Endothelial cell (in vitro differentiated cells): ENCODE results near the gene PRPF6. TPM values are rescaled to one million over a fixed set of nuclear protein-coding genes. Genes with fewer than 3 reads are reported as not detected.
A peak's percentile ranks its signal among the peaks of the same experiment; 100 is the strongest.

Source experiments
- DNase-seq: peaks from one replicate; pipeline ENCODE4 v3.0.0; 2021; ENCODE audit warnings: low spot score
- H3K27ac Mint-ChIP-seq: one replicate; pipeline ENCODE4 v1.8.0; 2021; ENCODE audit warnings: mixed read lengths, inconsistent platforms; ENCODE audit not compliant: unreplicated experiment
- H3K27me3 Mint-ChIP-seq: one replicate; pipeline ENCODE4 v1.8.0; 2021; ENCODE audit warnings: mild to moderate bottlenecking, moderate library complexity, mixed read lengths, inconsistent platforms; ENCODE audit not compliant: unreplicated experiment
- H3K36me3 Mint-ChIP-seq: one replicate; pipeline ENCODE4 v1.8.0; 2021; ENCODE audit warnings: mild to moderate bottlenecking, low read depth, mixed read lengths, inconsistent platforms; ENCODE audit not compliant: unreplicated experiment
- H3K4me1 Mint-ChIP-seq: one replicate; pipeline ENCODE4 v1.8.0; 2021; ENCODE audit warnings: mild to moderate bottlenecking, mixed read lengths, inconsistent platforms; ENCODE audit not compliant: unreplicated experiment
- H3K4me3 Mint-ChIP-seq: one replicate; pipeline ENCODE4 v1.8.0; 2021; ENCODE audit warnings: mild to moderate bottlenecking, mixed read lengths, inconsistent platforms; ENCODE audit not compliant: unreplicated experiment
- H3K9me3 Mint-ChIP-seq: one replicate; pipeline ENCODE4 v1.8.0; 2021; ENCODE audit warnings: mixed read lengths, inconsistent platforms; ENCODE audit not compliant: unreplicated experiment
- CTCF ChIP-seq: fragments of 200-600 bp; sonication (generic); IDR thresholded peaks from one replicate; pipeline ENCODE4 v1.5.0; 2021; ENCODE audit warnings: antibody characterized with exemption; ENCODE audit not compliant: unreplicated experiment
- total RNA-seq: library from RNA; stranded (reverse); fragmentation: NEBNext Ultra II Directional; extraction: Animal tissue kit (Norgen Biotek cat#: 25700); gene quantifications from one replicate; pipeline ENCODE4 v1.2.1, GENCODE V29; 2021; ENCODE audit not compliant: unreplicated experiment

PRPF6 gene
- total RNA-seq, 1 donor from 2014 or later: 73.4 TPM

- no peak for DNase-seq
- no peak for TF ChIP-seq CTCF
- peak overlapping the region; percentile 84 for H3K27ac Mint-ChIP-seq
- peaks cover 52% of the 10 kb centered on the region for H3K4me1 Mint-ChIP-seq
- no peak overlapping the region for H3K4me3 Mint-ChIP-seq
- H3K9me3 Mint-ChIP-seq: no peaks in the 10 kb centered on the region
- H3K27me3 Mint-ChIP-seq: peaks cover 15% of the 10 kb centered on the region
- peaks cover 8% of the 10 kb centered on the region for H3K36me3 Mint-ChIP-seq
Observed at GRCh38 chr20:64041781-64042053, 60.8 kb downstream of the PRPF6 start.

GRCh38 chr20:64042054-64042781, 61.3 kb downstream of the PRPF6 start:
- Mint-ChIP-seq H3K9me3 (no peaks in the 10 kb centered on the region), H3K4me1 (peaks cover 57% of the 10 kb centered on the region), H3K4me3 (no peak overlapping the region), H3K27me3 (peaks cover 17% of the 10 kb centered on the region), H3K27ac (peak overlapping the region; percentile 77), H3K36me3 (peaks cover 13% of the 10 kb centered on the region)
- peak; percentile 66 for DNase-seq
- TF ChIP-seq CTCF: no peak

- H3K4me3 Mint-ChIP-seq: peak overlapping the region; percentile 42
- peaks cover 57% of the 10 kb centered on the region for H3K4me1 Mint-ChIP-seq
- no peak for TF ChIP-seq CTCF
- DNase-seq: no peak
- peaks cover 21% of the 10 kb centered on the region for H3K36me3 Mint-ChIP-seq
- peak overlapping the region; percentile 84 for H3K27ac Mint-ChIP-seq
- no peaks in the 10 kb centered on the region for H3K9me3 Mint-ChIP-seq
- H3K27me3 Mint-ChIP-seq: peaks cover 17% of the 10 kb centered on the region
Observed at GRCh38 chr20:64043768-64044167, 62.8 kb downstream of the PRPF6 start.

- H3K27me3 Mint-ChIP-seq: peaks cover 17% of the 10 kb centered on the region
- H3K9me3 Mint-ChIP-seq: no peaks in the 10 kb centered on the region
- peak overlapping the region; percentile 70 for H3K27ac Mint-ChIP-seq
Observed at GRCh38 chr20:64044484-64045247, 63.7 kb downstream of the PRPF6 start.

More at GRCh38 chr20:64044484-64045247, 63.7 kb downstream of the PRPF6 start:
- TF ChIP-seq CTCF: no peak
- peak; percentile 35 for DNase-seq
- Mint-ChIP-seq H3K4me3 (no peak overlapping the region), H3K36me3 (peaks cover 21% of the 10 kb centered on the region), H3K4me1 (peaks cover 53% of the 10 kb centered on the region)
